ENCODE data around the gene TEAD4.

Gene TEAD4

GRCh38 chr12:2976581-2976996 is 17.4 kb downstream of the TEAD4 start:
- ChIA-PET POLR2A (no interaction called here), CTCF (interaction anchor here (1.1 to 1.5 kb wide), 2 partner anchors 26 to 123 kb away, joined by 4 read pairs; no protein-coding TSS in a partner anchor)
- TF ChIP-seq CTCF (IDR thresholded peaks at IDR 0.05; ENCODE audit: control extremely low read depth, extremely low read depth, low read depth, missing control alignments), result no peak
- DNase-seq (ENCODE audit: extremely low spot score), result no peak

- CTCF ChIA-PET, result interaction anchor here (1.5 kb wide), 1 partner anchor 25 kb away, joined by 4 read pairs; no protein-coding TSS in a partner anchor
- POLR2A ChIA-PET, result no interaction called here
- TF ChIP-seq CTCF (IDR thresholded peaks at IDR 0.05; ENCODE audit: control extremely low read depth, extremely low read depth, low read depth, missing control alignments), result no peak
- DNase-seq (ENCODE audit: extremely low spot score), result no peak
These were observed 18.6 kb downstream of the TEAD4 start for GRCh38 chr12:2977776-2978175.

GRCh38 chr12:2979806-2980205 is 20.6 kb downstream of the TEAD4 start:
- no peak for TF ChIP-seq CTCF (IDR thresholded peaks at IDR 0.05; ENCODE audit: control extremely low read depth, extremely low read depth, low read depth, missing control alignments)
- ChIA-PET POLR2A (no interaction called here), CTCF (no interaction called here)
- no peak for DNase-seq (ENCODE audit: extremely low spot score)

GRCh38 chr12:2980630-2981029 is 21.4 kb downstream of the TEAD4 start:
- no peak for TF ChIP-seq CTCF (IDR thresholded peaks at IDR 0.05; ENCODE audit: control extremely low read depth, extremely low read depth, low read depth, missing control alignments)
- POLR2A ChIA-PET, result no interaction called here
- CTCF ChIA-PET, result no interaction called here
- DNase-seq (ENCODE audit: extremely low spot score), result no peak

GRCh38 chr12:2982361-2982760 is 23.2 kb downstream of the TEAD4 start:
- TF ChIP-seq CTCF (IDR thresholded peaks at IDR 0.05; ENCODE audit: control extremely low read depth, extremely low read depth, low read depth, missing control alignments), result no peak
- DNase-seq (ENCODE audit: extremely low spot score), result no peak
- ChIA-PET POLR2A (no interaction called here), CTCF (interaction anchor here (1.2 kb wide), 1 partner anchor 97 kb away, joined by 3 read pairs; no protein-coding TSS in a partner anchor)

- POLR2A ChIA-PET, result no interaction called here
- DNase-seq (ENCODE audit: extremely low spot score), result no peak
These were observed 25.1 kb downstream of the TEAD4 start for GRCh38 chr12:2984249-2984648.

More at GRCh38 chr12:2984249-2984648, 25.1 kb downstream of the TEAD4 start:
- CTCF ChIA-PET, result no interaction called here
- no peak for TF ChIP-seq CTCF (IDR thresholded peaks at IDR 0.05; ENCODE audit: control extremely low read depth, extremely low read depth, low read depth, missing control alignments)

All from GM10248 (cell line).